Retina (tissue), 1 donor: ENCODE data around the gene MEFV.

Experiments used
- DNase-seq: peaks from one replicate; pipeline ENCODE4 v3.0.0-alpha.2; 2016

The MEFV gene

DNA sequence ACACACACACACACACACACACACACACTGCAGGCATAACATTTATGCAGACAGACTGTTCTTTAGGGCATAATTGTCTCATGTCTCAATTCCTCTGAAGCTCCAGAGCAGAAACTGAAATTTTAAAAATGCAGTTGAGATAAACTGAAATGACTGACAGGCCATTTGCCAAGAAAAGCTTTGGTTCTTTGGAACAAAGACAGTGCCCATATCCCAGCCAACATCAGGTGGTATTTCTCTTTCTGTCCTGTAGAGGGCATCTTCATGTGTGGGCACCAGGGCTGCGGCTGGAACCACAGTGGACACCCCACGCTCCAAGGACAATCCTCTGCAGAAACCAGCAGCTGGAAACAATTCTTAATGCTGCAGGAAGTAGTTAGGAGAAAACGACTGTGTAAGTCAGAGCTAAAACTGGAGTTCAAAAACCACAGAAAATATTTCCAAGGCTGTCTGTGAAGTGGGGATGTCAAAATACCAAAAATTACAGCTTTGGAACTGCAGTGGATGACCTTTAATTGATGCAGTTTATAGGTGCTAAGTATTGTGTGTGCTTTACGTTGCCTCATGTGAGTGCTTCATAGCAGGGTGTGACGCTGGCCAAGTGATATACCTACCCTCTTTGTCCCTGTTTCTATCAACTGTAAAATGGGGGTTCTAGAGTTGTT is 10.6 kb upstream of the MEFV start:
- DNase-seq: peak; percentile 13

DNA sequence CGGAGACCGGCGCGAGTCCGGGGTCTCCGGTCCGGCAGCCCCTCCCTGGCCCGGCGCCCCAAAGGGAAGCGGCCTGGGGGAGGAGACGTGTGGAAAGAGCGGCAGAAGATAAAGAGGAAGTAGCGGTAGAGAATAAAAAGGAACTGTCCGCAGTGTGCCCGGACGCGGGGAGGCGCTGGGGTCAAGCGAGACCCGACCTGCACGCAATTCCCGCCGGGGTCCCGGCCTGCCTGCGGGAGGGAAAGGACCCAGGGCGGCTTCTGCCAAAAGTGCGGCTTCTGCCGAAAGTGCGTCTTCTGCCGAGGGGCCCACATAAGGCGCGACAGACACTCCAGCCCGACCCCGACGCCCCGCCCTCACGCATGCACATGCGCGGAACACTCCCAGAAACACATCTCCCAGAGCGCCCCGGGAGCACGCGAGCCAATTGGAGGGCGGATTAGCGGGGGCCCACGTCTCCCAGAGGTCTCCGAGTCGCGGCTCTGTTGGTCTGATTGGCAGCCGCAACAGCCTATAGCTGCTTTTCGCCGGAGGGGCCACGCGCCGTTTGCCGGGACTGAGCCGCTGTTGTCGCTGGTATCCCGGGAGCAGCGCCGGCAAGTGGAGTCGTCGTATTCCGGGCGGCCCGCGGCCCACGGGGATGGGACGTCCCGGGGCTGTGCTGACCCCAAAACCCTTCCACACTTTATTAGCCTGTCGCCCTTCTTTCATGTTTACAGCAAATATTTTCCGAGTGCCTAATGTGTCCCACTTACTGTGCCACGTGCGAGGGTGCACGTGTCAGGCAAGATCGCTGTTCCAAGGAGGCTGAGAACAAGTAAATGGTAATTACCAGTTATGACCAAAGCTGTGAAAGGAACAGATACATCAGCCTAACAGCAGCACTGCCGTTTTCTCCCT is 8.0 kb upstream of the MEFV start:
- peak; percentile 98 for DNase-seq

DNA sequence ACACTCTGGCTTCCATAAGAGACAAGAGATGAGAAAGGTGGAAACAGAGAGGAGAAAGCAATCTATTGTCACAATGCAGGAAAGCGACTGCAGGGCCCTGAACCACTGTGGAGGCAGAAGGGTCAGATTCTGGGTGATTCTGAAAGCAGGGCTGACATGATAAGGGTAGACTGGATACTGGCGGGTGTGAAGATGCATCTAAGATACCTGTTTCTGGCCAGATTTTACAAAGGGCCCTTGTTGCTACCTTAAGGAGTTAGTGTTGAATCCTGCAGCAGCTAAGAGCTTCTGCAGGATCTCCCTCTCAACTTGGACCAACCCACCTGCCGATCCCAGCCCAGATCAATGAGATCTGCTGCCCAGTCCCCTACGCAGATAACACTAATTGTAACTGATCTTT is 6.1 kb upstream of the MEFV start:
- DNase-seq: no peak

DNA sequence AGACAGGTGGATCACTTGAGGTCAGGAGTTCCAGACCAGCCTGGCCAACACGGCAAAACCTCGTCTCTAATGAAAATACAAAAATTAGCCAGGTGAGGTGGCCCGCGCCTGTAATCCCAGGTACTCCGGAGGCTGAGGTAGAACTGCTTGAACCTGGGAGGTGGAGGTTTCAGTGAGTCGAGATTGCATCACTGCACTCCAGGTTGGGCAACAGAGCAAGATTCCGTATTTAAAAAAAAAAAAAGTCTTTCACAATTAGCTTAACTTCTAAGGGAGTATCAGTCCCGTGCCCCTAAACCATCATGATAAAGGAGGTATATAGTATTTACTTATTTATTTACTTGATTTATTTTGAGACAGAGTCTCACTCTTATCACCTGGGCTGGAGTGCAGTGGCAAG is 3.4 kb upstream of the MEFV start:
- DNase-seq: no peak

DNA sequence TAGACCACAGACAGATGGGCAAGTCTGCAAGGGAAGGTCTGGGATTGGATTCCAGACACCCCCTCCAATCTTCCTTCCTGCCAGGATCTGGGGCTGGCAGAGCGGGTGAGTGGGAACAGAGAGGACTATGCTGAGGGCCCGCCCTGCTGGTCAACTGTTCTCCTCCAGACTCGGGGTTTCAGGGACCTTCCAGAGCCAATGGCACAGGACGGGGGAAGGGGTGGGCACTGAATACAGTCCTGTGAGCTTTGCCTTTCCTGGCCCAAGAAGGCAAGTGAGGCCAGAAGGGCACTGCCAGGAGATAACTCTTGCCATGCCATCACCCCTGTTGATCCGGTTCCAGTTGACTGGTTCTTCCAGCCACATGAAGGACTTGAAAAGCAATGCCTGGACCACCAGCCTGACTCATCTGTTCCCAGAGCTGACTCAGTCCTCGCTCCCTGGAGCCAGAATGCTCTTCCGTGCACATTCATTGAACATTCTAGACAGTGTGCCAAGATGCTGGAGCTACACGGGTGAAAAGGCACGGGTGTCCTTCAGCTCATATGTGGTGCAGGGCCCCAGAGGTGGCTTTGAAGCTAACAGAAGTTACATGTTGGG is 533 bp upstream of the MEFV start:
- no peak for DNase-seq

DNA sequence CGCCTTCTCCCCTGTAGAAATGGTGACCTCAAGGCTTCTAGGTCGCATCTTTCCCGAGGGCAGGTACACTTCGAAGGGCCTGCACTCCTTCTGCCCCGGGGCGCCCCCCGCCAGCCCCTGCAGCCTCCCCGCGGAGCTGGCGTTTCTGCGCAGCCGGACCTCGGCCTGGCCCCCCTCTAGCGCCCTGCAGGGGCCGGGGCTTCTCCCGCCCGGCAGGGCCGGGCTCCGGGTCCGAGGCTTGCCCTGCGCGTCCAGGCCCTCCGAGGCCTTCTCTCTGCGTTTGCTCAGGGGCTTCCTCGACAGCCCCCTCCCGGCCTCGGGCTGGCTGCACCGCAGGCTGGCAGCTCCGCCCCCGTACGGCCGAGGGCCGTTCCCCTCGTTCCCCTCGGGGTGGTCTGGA is 2.1 kb downstream of the MEFV start:
- no peak for DNase-seq

DNA sequence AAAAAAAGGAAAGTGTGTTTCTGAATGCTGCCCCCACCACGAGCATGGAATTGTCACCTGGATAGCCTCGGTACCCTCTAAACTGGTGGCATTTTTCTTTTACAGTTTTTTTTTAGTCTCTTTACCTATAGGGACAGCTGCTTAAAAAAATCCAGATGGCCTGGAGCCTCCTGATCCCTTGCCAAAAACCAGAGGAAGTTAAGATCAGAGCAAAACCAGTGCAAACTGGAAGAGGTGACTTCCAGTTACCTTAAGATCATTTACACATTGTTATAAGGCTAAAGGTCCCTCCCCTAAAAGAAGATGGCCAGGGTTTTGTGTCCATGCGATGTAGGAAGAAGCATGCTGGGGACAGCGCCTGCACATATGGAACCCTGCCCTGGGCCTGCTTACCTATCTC is 3.5 kb downstream of the MEFV start:
- DNase-seq: no peak

DNA sequence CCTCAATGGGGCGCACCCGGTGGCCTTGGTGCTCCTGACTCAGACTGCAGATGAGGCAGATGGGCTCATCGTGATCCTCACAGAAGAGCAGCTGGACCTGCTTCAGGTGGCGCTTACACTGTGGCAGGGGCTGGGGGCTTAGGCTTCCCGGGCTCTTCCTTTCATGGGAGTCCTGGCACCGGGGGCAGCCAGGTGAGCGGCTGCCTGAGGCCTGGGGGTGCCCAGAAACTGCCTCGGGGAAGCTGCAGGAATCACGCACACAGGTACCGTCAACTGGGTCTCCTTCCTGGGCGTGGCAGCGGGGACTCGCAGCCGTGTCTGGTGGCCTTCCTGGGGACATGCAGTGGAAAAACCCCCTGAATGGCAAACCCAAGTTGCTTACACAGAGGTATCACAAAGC is 7.0 kb downstream of the MEFV start:
- no peak for DNase-seq

DNA sequence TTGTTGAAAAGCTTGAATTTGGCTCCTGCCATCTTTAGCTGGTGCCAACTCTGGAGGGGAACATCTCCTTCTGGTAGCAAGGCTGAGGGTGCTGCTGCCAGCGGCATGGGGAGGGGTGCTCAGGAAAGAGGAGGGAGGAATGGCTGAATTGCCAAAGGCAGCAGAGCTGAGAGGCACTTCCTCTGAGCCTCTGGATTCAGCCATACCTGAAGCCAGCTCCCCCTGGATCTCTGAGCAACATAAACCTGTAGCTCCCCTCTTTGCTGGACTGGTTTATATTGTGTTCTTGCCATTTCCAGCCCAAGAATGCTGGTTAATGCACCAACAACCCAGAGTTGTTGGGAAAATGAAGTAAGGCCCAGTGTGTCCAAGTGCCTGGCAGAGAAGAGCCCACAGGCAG is 7.4 kb downstream of the MEFV start:
- DNase-seq: no peak

DNA sequence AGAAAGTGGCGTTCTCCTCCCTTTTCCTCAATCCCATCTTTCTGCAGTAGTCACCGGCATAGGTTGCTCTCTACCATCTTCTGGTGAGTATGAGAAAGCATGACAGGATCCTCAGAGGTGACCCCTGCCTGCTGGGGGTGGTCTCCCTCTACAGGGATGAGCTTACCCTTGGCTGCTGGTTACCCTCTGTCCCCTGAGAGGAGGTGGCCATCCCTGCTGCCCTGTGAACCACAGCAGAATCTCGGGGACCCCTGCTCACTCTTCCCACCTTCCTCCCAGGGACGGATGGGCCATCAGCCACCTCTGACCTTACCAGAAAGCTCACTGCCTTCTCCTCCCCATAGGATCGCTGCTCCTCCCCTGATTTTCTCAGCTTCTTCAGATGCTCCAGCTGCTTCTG is 7.8 kb downstream of the MEFV start:
- DNase-seq: no peak

DNA sequence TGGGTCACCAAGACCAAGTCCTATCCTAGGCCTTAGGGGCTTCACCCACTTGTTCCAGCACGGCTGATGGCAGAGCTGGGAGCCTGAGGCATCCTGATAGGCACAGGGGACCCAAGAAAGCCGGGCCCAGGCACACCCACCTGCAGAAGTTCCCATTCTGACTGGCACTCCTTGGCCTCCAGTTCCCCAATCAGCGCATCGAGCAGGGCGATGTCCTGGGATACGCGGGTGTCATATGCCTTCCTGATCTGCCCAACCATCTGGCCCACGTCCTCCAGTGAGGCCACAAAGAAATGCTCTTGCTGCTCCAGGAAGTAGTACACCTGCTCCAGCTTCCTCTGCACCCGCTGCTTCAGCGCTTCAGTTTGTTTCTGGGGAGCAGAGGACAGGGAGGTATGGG is 9.6 kb downstream of the MEFV start:
- DNase-seq: no peak

DNA sequence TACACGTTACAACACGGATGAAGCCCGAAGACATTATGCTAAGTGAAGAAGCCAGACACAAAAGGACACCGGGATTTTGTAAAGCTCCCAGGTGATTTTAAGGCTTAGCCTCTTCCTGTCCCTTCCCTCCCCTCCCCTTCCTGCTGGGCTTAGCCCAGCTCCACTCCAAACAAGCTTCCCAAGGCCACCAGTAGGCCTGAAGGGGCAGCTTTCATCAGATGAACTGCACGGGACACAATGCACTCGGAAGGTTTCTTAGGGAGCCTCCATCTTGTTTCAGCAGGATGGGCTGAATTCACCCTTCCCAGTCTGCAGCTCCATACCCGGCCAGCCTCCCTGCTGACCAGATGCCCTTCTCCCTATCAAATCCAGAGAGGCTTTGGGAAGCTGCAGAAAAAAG is 10.4 kb downstream of the MEFV start:
- DNase-seq: no peak

DNA sequence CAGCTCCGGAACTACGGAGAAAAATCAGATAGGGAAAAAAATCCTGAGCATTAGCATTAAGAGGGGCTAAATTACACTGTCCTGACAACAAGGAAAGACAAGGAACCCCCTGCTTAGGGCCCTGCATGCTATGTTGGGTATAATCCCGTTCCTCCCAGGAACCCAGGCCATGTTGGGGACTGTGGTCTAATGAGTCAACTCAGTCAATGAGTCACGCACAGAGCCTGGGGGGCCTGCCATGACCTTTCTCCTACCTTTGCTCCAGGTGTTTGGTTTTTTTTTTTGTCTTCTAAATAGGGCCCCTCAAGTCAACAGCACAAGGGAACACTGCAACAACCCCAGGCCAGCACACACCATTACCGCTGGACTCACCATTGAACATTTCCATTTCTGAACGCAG is 12.6 kb downstream of the MEFV start:
- no peak for DNase-seq

DNA sequence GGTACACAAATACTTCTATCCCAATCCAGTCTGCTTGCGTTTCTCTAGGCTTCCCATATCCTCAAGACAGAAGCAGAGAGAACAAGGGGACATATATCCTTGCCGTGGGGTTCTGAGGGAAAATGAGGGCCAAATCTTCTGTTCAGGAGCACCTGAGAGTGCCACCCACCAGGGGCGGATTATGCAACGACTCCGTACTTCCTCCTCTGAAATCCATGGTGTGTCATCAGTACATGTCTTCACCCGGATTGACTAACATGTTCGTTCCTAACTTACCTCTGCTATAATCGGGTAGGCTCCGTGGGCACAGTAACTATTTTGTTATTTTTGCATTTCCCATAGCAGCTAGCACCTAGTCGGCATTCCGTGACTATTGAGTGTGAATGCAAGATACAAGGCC is 13.7 kb downstream of the MEFV start:
- no peak for DNase-seq

DNA sequence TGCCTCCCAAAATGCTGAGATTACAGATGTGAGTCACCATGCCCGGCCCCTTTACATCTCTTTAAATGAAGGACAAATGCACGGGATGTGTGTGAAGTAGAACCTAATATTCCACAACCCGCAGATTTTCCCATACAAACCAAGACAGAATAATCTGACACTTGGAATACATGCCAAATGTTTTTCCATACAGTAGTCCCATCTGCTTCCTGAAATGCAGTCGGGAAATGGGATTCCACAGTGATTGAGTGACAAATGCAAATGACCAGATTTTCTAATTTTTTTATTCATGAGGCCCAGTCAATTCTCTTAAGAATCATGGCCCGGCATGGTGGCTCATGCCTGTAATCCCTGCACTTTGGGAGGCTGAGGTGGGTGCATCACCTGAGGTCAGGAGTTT is 14.7 kb downstream of the MEFV start:
- no peak for DNase-seq

DNA sequence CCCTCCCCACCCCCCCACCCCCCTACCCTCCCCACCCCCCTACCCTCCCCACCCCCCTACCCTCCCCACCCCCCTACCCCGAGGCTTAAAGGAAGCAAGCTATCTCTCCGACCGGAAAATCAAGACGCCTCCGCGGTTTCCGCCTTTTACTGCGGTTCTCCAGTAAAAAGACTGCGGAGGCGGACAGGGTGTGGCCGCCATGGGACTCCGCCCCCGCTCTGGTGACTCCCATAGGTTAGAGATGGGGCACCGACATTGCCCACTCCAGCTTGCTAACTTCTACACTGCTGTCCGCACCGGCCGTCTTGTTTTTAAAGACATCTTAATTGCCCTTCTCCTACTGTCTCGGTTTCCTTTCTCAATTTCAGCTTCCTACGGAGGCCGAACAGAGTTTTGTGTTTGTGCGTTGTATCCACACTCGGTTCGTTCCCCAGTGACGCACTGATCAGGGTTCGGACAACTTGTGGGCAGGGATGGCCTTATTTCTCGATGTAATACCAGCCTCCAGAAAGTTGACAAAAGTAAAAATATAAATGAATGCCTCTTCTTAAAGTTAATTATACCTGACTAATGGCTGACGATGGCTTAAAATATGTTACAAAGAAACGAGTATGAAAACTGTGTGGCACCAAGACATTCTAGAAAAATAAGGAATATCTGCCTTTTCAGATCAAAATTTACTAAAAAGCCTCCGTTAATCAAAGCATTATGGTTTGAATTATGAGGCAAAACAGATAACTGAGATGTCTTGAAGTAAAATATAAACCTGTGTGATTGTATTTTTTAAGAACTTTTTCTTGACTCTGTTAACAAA is 20.4 kb downstream of the MEFV start:
- DNase-seq: peak; percentile 7

DNA sequence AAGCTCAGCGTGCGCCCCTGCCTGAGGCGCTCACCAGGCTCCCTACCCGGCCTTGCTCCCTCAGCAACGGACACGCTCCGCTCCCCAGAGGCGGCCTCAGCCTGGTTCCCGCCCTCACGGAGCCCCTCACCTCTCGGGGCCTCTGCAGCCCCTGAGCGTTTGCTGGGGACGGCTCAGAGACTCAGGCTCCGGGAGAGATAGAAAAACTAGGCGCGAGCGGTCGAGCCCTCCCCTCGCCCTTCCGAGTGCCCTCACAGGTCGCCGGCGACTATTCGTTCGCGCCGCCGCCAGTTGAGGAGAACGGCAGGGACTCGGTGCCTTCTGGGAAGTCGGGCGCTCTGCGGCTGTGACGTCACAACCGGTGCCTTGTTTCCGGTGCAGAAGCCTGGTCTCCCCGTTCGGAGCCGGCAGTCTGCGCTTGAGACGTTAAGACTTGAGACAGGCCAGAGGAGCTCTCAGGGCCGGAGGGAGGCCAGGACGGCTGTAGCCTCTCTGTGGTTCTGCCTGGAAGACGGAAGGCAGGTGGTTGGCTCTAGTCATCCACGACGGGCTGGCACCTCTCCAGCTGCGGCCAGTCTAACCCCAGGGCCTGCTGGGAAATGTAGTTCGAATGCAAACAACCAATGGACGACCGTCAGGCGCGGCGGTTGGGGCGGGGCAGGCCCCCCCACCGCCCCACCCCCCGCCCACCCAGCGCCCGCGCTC is 21.4 kb downstream of the MEFV start, which contains the start of gene ZNF200:
Gene ZNF200 (minus strand): TSS at position 302 of the 705 bp plus-strand sequence. CDS start 1,403 bp downstream, outside the sequence.
- peak; percentile 99 for DNase-seq

DNA sequence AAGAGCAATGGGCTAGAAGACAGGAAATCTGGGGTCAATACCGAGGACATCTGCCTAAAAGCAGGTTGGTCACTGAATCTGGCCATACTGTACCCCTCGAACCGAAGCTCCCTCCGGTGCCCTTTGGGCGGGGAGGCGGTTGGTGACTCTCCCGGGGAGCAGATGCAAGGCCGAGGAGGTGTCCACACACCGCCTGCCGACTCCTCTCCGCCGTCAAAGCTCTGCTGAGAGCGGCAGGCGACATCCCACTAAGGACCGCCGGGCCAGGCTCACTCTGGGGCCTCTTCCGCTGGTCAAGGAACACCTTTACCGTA is 21.9 kb downstream of the MEFV start:
- no peak for DNase-seq

DNA sequence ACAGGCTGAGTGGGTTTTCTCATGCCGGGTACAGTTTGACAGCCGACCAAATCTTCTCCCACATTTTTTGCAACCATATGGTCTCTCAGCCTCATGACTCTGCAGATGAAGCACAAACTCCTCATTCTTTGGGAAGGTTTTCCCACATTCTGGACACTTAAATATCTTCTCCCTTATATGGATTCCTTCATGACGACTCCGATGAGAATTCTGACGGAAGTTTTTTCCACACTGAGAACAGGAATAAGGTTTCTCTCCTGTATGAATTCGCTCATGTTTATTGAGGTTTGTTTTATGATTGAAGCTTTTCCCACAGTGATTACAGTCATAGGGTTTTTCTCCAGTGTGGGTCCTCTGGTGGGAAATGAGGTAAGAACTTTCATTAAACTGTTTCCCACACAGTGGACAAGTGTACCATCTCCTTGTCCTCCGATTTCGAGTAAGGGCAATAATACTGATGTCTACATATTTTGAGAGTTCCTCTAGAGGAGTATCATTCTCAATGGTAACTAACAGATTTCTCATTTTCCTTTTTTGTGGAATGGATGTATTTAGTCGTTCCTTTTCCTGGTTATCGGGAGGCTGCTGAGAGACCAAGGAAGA is 32.4 kb downstream of the MEFV start:
- DNase-seq: no peak

DNA sequence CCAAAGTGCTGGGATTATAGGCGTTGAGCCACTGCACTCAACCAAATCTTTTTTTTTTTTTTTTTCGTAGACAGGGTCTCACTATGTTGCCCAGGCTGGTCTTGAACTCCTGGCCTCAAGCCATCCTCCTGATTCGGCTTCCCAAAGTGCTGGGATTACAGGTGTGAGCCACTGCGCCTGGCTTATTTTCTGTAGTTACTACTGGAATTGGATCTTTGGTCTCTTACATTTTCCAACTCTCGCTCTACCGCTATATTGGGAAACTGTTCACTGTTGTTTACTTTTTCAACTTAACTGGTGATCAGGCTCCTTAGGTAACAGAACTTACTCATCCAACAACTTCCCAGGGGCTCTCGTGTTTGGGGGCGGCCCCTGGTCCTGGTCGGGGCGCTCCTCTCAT is 35.6 kb downstream of the MEFV start:
- DNase-seq: no peak

DNA sequence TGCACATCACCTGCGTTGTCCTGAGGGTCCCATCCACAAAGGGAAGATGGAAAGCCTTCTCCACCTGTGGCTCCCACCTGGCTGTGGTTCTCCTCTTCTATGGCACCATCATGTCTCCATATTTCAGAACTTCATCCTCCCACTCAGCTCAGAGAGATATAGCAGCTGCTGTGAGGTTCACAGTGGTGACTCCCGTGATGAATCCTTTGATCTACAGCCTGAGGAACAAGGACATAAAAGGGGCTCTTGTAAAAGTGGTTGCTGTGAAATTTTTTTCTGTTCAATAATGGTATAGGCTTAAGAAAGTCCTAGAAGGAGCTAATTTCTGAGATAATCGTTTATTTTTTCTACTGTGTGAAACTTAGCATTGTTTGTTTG is 40.2 kb downstream of the MEFV start:
- no peak for DNase-seq

DNA sequence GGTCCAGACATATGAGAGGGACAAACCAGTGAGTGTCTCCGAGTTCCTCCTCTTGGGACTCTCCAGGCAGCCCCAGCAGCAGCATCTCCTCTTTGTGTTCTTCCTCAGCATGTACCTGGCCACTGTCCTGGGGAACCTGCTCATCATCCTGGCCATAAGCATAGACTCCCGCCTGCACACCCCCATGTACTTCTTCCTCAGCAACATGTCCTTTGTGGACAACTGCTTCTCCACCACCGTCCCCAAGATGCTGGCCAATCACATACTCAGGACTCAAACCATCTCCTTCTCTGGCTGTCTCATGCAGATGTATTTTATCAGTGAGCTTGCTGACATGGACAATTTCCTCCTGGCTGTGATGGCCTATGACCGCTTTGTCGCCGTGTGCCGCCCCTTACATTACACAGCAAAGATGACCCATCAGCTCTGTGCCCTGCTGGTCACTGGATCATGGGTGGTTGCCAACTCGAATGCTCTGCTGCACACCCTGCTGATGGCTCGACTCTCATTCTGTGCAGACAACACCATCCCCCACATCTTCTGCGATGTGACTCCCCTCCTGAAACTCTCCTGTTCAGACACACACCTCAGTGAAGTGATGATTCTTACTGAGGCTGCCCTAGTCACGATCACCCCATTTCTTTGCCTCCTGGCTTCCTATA is 40.7 kb downstream of the MEFV start:
- DNase-seq: no peak
